ENCODE data around the gene FAM78B. TPM values are rescaled to one million over a fixed set of nuclear protein-coding genes. Genes with fewer than 3 reads are reported as not detected.

The FAM78B gene
- total RNA-seq, 1 experiment from 2014 or later = 0.26 TPM

DNA sequence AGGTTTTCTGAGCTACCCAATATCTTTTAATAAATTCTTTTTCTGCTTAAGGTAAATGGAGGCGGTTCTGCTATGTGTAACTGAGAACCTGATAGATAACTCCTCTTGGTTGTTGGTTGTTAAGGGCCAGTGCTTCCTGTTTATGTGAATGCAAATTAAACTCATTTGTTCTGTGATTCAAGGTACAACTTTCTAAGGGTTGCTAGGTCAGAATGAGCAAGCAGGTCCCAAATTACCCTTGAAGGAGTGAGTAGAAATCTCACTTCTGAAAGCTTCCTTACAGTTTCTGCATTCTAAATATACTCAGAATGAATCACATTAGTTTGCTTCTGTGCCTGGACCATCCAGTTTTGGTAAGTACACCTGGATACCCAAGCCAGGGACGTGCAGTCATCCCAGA lies 15.5 kb upstream of the FAM78B start:
- no peaks in the 10 kb centered on the region for H4K20me1 ChIP-seq (ENCODE audit: low read length)
- ATAC-seq (no peak), DNase-seq (no peak)
- H3K4me1 ChIP-seq (ENCODE audit: insufficient read depth, low read length) = peaks cover 13% of the 10 kb centered on the region
- H3K4me2 ChIP-seq (ENCODE audit: low read length) = no peak overlapping the region
- CTCF ChIA-PET = no interaction called here
- no peak overlapping the region for H2AFZ ChIP-seq (ENCODE audit: low read length)
- POLR2A ChIA-PET (ENCODE audit: unreplicated experiment) = no interaction called here
- H3K9ac ChIP-seq (ENCODE audit: low read length) = no peak overlapping the region
- TF ChIP-seq, protein P1, sequence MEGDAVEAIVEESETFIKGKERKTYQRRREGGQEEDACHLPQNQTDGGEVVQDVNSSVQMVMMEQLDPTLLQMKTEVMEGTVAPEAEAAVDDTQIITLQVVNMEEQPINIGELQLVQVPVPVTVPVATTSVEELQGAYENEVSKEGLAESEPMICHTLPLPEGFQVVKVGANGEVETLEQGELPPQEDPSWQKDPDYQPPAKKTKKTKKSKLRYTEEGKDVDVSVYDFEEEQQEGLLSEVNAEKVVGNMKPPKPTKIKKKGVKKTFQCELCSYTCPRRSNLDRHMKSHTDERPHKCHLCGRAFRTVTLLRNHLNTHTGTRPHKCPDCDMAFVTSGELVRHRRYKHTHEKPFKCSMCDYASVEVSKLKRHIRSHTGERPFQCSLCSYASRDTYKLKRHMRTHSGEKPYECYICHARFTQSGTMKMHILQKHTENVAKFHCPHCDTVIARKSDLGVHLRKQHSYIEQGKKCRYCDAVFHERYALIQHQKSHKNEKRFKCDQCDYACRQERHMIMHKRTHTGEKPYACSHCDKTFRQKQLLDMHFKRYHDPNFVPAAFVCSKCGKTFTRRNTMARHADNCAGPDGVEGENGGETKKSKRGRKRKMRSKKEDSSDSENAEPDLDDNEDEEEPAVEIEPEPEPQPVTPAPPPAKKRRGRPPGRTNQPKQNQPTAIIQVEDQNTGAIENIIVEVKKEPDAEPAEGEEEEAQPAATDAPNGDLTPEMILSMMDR (conservative IDR thresholded peaks at IDR 0.05; ENCODE audit: low read depth, low read length) = no peak
- TF ChIP-seq EZH2phosphoT487 (IDR thresholded peaks at IDR 0.05; ENCODE audit: borderline replicate concordance, low read length) (no peak), EZH2 (IDR thresholded peaks at IDR 0.05; ENCODE audit: low read length, unreplicated experiment) (no peak)
- no peaks in the 10 kb centered on the region for H3K36me3 ChIP-seq (ENCODE audit: low read depth, low read length)
- intact Hi-C loops (cut with micrococcal nuclease) = no loop called here
- H3K4me3 ChIP-seq (ENCODE audit: low read length) = no peak overlapping the region
- no peak overlapping the region for H3K27ac ChIP-seq (ENCODE audit: low read length)
- BruUV-seq (replicated peaks) = no TSS peak
- H3F3A ChIP-seq (ENCODE audit: low read length, unreplicated experiment) = no peaks in the 10 kb centered on the region
- H3K27me3 ChIP-seq (ENCODE audit: low read length) = no peaks in the 10 kb centered on the region
- no peaks in the 10 kb centered on the region for H3K9me3 ChIP-seq (ENCODE audit: low read length)
- no peaks in the 10 kb centered on the region for H3K79me2 ChIP-seq (ENCODE audit: low read length)
- H3K9me2 ChIP-seq (replicated peaks; ENCODE audit: low read length) = no peaks in the 10 kb centered on the region

DNA sequence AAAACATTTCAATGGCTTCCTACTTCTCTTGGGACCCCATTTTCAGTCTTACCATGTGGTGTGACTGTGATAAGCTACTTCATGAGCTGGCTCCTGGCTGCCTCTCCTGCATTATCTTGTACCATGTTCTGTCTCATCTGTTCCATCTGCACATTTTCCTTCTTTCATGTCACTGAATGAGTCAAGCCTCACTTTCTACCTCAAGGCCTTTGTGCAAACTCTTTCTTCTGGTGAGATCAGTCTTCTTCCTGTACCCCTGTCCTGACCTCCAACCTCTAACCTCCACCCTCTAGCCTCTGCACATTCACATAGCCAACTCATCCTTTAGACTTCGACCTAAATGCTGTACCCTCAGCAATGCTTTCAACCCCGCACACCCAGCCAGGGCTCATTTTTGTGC lies 9.6 kb upstream of the FAM78B start:
- BruUV-seq (replicated peaks) = no TSS peak
- POLR2A ChIA-PET (ENCODE audit: unreplicated experiment) = no interaction called here

DNA sequence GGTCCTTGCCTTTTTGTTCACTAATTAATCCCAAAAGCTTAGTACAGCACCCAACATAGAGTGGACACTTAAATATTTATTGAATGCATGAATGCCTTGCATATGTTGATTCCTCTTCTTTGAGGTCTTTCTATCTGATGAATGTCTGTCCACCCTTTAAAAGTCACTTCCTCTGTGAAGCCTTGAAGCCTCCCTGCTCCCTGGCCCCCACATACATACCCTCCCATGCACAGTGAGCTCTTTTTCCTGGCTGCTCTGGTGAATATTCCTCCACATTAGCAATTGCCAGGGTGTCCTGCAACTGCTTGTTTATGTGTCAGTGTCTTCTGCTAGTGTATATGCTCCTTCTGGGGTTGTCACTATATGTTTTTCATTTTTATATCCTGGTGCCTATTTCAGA lies 8.2 kb upstream of the FAM78B start:
- TF ChIP-seq EZH2phosphoT487 (IDR thresholded peaks at IDR 0.05; ENCODE audit: borderline replicate concordance, low read length) (no peak), EZH2 (IDR thresholded peaks at IDR 0.05; ENCODE audit: low read length, unreplicated experiment) (no peak)
- TF ChIP-seq, protein P1 (conservative IDR thresholded peaks at IDR 0.05; ENCODE audit: low read depth, low read length) = no peak
- H3K36me3 ChIP-seq (ENCODE audit: low read depth, low read length) = no peaks in the 10 kb centered on the region
- H3K9ac ChIP-seq (ENCODE audit: low read length) = no peak overlapping the region
- ATAC-seq (no peak), DNase-seq (no peak)
- H3K9me3 ChIP-seq (ENCODE audit: low read length) = 0 out of 2 replicates have a peak, but pooled peaks cover 3% of the 10 kb centered on the region
- no peaks in the 10 kb centered on the region for H3K9me2 ChIP-seq (replicated peaks; ENCODE audit: low read length)
- ChIA-PET POLR2A (ENCODE audit: unreplicated experiment) (no interaction called here), CTCF (no interaction called here)
- no TSS peak for BruUV-seq (replicated peaks)
- no peak overlapping the region for H3K4me3 ChIP-seq (ENCODE audit: low read length)
- H3K27me3 ChIP-seq (ENCODE audit: low read length) = no peaks in the 10 kb centered on the region
- no peak overlapping the region for H2AFZ ChIP-seq (ENCODE audit: low read length)
- H3K4me2 ChIP-seq (ENCODE audit: low read length) = no peak overlapping the region
- H4K20me1 ChIP-seq (ENCODE audit: low read length) = no peaks in the 10 kb centered on the region
- H3K4me1 ChIP-seq (ENCODE audit: insufficient read depth, low read length) = no peaks in the 10 kb centered on the region
- no peaks in the 10 kb centered on the region for H3F3A ChIP-seq (ENCODE audit: low read length, unreplicated experiment)
- intact Hi-C loops (cut with micrococcal nuclease) = no loop called here
- no peaks in the 10 kb centered on the region for H3K79me2 ChIP-seq (ENCODE audit: low read length)
- H3K27ac ChIP-seq (ENCODE audit: low read length) = no peak overlapping the region

More for the DNA sequence above, 9.6 kb upstream of the FAM78B start:
- H3F3A ChIP-seq (ENCODE audit: low read length, unreplicated experiment) = no peaks in the 10 kb centered on the region
- CTCF ChIA-PET = no interaction called here
- 0 out of 2 replicates have a peak, but pooled peaks cover 3% of the 10 kb centered on the region for H3K9me3 ChIP-seq (ENCODE audit: low read length)
- no peaks in the 10 kb centered on the region for H3K79me2 ChIP-seq (ENCODE audit: low read length)
- no peak overlapping the region for H3K27ac ChIP-seq (ENCODE audit: low read length)
- no peak overlapping the region for H2AFZ ChIP-seq (ENCODE audit: low read length)
- H3K9ac ChIP-seq (ENCODE audit: low read length) = no peak overlapping the region
- no peak overlapping the region for H3K4me2 ChIP-seq (ENCODE audit: low read length)
- DNase-seq = no peak
- no peak overlapping the region for H3K4me3 ChIP-seq (ENCODE audit: low read length)
- H4K20me1 ChIP-seq (ENCODE audit: low read length) = no peaks in the 10 kb centered on the region
- no peak for TF ChIP-seq EZH2 (IDR thresholded peaks at IDR 0.05; ENCODE audit: low read length, unreplicated experiment)
- TF ChIP-seq EZH2phosphoT487 (IDR thresholded peaks at IDR 0.05; ENCODE audit: borderline replicate concordance, low read length) = no peak
- TF ChIP-seq, protein P1 (conservative IDR thresholded peaks at IDR 0.05; ENCODE audit: low read depth, low read length) = no peak
- ATAC-seq = no peak
- H3K27me3 ChIP-seq (ENCODE audit: low read length) = no peaks in the 10 kb centered on the region
- intact Hi-C loops (cut with micrococcal nuclease) = no loop called here
- H3K9me2 ChIP-seq (replicated peaks; ENCODE audit: low read length) = no peaks in the 10 kb centered on the region
- no peaks in the 10 kb centered on the region for H3K4me1 ChIP-seq (ENCODE audit: insufficient read depth, low read length)
- no peaks in the 10 kb centered on the region for H3K36me3 ChIP-seq (ENCODE audit: low read depth, low read length)
